NCI-H82 treated with DMSO at 0.1 percent for 48 hours (cell line): Measurements from ENCODE around the gene PPP2R2D.

Experiments used
- DNase-seq: peaks from one replicate; lab custom pipeline; 2025; ENCODE audit not compliant: unreplicated experiment; lab: John Stamatoyannopoulos, UW

PPP2R2D gene

DNA sequence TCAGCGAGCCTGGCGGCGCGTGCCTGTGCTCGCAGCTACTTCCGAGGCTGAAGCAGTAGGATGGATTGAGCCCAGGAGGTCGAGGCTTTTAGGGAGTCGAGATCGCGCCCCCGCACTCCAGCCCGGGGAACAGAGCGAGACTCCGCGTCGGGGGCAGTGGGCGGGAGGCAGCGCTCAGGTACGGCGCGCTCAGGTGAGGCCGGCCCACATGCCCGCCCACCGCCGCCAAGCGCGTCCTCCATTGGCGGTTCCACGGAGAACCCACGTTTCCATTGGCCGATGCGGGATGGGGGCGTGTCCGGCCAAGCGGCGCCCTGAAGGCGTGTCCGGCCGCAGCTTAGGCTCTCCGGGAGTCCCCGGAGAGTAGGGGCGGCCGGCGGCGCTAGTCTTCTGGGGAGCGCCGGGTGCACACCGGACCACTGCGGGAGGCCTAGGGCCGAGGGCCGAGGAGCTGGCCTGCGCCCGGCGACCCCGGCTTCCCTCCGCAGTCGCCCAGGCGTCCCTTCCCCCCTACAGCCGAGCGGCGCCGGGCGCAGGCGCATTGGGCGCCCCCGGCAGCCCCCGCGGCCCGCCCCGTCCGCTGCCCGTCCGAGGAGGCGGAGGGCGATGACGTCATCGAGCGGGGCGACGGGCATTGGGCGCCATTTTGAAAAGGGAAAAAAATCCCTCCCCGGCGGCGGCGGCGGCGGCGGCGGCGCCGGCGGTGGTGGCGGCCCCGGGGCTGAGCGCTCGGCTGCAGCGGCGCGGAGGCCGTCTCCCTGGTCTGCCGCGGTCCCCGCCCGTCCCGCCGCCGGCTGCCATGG lies at the start of gene PPP2R2D:
TSS of gene PPP2R2D (plus strand) at position 659 of the 803 bp plus-strand sequence. CDS start at position 800, 141 bp downstream.
- peak; percentile 18 for DNase-seq

DNA sequence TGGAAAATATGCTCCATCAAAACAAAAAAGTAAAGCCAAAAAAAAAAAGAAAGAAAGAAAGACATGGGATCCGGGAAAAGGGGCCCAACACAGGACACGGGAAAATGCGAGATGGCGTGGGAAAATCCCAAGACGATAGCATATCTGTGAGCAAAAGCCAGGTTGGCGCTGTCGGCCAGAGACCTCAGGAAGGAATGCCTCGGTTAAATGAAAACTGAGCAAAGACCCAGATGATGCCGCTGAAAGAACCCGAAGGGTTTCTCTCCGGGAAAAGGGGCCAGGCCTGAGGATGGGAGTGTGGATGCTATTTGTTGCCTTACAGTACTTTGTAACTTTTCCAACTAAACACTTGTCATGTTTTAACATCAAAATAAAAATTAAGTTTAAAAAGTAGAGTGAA lies 49.5 kb upstream of the PPP2R2D start:
- no peak for DNase-seq

DNA sequence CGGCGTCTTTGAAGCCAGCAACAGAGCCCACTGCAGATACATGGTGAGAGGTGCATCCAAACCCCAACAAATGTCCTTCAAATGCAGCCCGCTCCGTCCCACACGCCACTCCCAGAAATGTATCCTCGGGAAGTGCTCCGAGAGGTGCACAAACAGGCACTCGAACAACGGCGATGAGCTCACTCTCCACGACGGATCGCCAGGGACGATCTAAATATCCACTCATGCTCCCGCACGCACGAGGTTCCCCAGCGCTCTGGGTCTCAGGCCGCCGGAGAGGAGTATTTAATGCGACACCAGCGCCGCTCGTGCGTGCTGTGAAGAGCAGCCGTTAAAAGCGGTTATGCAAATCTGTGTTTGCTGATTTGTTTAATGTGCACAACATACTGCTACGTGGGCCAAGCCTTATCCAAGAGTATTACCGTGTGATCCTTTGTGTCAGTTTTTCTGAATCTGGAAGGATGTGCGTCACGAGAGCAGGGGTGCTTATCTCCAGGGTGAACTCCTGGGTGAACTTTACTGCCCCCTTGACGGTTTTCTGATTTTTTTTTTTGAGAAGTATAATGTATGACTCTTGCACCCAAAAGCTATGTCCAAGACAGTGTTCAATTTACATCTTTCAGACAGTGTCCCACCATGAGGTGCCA lies 48.5 kb upstream of the PPP2R2D start:
- DNase-seq: no peak

DNA sequence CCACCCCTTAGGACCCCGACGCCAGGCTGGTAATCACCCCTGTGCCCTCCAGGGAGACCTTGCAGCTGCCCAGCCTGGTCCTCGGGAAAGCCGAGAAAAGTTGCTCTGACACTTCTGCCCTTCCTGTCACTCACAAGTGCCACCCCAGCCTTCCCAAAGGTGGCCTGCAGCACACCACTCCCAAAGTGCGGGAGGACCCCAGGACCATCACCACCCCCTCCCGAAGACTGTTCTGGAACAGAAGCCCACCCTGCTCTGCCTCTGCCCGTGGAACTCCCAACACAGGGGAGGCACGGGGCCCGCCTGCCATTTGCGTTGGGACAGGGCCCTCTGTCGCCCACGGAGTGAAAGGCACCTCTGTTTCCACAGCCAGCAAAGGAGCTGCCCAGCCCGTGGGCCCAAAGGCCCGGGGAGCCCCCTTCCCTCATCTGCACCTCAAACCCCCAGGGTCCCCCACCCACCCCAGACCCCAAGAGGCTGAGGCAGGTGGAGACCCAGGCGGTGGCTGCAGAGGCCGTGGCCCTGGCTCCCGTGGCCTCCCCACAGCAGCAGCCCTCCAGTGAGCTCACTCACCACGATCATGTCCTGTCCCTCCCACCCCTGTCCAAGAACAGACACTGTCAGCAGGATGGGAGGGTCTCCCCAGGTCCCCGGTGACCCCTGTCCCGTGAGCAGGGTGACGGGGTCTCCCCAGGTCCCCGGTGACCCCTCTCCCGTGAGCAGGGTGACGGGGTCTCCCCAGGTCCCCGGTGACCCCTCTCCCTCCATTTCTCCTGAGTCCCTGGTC lies 47.8 kb upstream of the PPP2R2D start:
- DNase-seq: no peak

DNA sequence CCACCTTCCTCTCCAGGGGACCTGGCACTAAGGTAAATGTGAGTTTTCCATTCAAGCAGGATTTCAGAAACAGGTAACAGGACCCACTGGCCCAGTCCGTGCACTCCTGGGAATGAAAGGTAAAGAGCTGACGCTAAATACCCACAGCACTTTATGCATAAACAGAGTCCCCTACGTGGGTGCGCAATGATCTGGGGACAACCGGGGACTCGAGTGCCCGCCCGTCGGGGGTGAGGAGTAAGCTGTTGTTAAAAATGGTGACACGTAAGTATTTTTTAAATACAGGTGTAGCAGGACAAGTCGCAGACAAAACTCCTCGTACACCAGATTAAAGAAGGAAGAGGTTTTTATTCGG lies 47.2 kb upstream of the PPP2R2D start:
- DNase-seq: no peak

DNA sequence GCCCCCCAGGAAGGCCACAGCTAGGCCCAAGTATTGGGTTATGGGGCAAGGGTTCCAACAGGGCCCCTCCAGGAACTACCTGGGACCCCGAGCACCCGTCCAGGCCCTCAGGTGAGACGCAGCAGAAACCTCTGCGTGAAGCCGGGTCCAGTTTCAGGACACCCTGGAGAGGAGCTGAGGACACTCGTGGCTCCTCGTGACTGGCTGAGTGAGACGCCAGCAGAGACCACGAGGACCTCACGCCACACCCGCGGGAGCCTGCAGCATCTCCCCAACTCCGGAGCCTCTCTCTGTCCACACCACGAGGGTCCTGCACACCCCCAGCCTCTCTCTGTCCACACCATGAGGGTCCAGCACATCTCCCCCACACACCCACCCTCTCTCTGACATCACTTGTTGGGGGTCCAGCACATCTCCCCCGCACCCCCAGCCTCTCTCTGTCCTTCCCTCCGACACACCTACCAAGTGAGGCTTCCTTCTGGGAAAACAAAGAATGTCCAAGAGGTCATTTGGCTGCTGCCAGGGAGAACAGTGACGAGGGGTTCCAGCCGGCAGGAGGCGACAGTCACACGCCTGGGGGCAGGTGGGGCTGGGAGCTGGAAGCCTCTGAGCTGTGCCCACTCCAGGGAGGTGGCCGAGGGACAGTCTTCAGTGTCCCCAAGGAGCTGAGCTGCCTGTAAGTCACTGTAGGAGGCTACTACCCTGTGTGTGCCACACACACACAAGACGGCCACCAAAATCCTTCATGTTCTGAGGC lies 46.1 kb upstream of the PPP2R2D start:
- no peak for DNase-seq

DNA sequence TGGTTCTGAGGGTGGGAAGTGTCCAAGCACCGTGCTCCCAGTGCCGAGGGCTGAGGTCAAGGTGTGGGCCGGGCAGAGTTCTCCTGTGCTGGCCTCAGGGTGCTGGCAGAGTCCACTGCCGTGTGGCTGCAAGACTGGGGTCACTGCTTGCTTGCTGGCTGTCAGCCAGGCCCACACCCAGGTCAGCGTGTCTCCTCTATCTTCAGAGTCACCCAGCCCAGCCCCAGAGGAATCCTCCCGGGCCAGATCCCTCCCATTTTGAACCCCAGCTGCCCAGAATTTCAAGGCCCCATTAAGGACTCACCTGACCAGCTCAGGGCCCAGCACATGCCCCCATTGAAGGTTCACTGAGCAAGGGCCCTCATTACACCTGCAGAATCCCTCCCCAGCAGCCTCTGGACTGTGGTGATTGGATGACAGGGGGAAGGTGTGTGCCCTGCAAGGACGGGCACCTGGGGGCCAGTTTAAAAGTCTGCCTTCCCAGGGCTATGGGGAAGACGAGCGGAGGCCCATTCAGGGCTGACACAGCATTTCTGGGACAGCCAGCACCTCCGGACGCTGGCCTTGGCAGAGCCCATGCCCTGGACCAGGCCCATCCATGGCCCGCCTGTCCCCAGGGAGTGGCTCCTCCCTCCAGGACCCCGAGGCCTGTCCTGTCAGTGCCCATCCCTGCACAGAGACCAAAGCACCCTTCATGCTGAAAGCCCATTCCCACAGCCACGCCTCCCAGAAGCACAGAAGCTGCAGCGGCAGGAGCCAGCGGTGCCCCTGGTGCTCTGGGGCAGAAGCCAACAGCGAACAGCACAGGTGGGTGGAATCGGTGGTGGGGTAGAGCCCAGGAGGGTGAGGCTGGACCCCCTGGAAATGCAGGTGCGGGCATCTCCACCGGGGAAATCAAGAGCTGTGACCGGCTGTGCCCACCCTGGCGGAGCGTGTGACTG lies 45.1 kb upstream of the PPP2R2D start:
- DNase-seq: no peak

DNA sequence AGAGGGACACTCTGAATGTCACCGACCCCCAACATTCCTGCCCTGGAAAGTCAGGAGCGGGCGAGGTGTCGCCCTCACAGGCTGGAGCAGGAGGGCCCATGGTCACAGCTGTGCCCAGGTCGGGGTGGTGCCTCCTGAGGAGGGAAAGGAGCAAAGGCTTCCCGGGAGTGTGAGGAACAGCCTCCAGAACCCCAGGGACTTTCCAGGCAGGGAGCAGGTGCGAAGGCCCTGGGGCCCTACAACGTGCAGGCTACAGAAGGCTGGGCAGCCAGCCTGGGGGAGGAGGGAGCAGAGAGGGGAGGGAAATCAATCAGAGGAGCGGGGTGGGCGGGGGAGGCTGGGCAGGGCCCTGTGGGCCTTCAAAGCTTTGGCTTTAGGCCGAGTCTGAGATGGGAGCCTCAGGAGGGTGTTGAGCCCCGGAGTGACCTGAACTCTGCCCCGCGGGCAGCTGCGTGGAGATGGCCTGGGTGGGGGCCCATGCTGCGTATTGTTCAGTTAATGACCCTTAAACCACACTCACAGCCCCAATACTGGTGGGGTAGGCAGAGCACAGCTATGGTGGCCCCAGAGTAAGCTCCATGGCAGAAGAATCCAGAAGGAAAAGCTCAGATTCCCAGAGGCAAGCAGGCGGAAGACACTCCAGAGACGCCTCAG lies 44.2 kb upstream of the PPP2R2D start:
- no peak for DNase-seq

DNA sequence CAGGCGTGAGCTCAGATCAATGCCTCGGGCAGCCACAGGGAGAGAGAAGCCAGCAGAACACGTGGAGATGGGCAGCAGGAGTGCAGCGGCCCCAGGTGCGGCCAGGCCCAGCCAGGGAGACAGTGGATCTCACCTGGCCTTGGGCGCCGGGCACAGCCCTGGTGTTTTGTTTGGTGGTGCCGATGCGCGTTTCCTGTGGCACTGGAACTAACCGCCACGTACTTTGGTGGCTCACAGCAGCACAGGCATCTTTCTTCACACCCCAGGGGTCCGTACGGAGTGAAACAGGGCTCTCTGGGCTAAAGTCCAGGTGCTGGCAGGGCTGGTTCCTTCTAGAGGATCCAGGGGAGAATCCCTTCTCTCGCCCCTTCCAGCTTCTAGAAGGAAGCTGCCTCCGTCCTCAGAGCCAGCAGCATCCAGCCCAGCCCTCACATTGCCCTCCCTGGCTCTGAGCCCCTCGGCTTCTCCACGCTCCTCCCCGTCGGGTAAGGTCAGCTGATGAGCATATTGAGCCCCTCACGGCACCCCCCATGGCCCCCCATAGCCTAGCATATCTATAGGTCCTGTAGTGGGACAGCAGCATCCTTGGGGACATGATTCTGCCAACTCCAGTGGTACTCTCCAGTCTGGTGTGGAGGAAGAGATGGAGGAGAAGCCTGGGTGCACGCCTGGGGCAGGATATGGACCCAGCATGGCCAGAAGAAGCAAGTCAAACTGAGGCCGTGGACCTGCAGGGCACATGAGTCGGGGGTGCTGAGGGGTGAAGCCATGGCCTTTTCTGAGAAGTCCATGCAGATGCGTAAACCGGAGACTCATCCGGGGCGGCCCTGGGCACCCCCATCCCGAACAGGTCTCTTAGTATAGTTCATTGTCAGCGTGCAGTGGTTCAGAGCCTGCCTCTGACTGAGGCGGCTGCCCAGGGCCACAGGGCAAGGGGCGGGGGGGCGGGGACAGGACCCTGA lies 43.4 kb upstream of the PPP2R2D start:
- DNase-seq: no peak

DNA sequence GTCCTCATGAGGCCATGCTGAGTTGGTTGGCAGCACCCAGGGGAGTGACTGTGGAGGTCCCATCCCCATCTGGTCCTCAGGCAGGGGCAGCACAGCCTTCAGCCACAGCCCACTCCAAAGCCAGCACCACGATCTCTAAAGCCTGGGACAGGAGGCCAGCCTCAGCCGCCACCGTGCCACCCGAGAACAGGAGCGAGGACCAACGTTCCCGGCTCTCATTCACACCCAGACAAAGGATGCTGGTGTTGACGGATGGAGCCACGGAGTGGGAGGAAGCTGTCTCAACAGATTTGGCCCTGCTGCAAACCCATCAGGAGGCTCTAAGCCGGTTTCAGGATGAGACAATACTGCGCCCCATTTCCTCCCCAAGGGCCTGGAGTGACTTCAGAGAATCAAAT lies 42.7 kb upstream of the PPP2R2D start:
- no peak for DNase-seq

DNA sequence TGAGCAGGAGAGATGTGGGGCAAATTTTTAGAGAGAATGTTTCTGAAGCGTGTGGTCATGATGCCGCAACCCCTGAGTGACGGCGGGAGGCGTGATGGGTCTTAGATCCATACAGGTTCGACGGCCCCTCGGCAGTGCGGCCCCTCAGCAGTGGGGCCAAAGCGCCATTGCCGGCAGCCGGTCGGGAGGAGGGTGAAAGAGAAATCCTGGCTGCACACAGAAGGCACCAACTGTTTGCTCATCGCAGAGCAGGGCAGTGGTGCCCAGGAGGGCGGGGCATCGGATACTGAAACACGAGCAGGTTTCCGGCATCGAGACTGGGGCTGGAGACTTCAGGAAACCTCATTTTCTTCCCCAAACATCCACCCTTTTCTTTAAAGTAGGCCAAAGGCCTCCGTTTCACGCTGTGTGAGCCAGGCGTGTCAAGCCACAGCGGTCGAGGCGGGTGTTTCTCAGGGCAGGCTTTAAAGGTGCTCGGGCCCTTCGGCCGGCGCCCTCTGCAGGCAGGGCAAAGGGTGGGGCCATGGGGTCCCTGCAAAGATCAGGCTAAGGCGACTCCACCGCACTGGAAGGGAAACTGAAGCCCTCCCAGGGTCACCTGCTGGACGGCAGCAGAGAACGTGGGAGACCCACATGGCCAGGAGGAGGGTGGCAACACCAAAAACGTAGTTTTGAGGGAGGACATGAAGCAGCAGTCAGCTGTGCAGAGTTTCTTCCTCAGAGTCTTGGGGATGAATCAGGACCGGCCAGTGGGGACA lies 42.0 kb upstream of the PPP2R2D start:
- DNase-seq: no peak

DNA sequence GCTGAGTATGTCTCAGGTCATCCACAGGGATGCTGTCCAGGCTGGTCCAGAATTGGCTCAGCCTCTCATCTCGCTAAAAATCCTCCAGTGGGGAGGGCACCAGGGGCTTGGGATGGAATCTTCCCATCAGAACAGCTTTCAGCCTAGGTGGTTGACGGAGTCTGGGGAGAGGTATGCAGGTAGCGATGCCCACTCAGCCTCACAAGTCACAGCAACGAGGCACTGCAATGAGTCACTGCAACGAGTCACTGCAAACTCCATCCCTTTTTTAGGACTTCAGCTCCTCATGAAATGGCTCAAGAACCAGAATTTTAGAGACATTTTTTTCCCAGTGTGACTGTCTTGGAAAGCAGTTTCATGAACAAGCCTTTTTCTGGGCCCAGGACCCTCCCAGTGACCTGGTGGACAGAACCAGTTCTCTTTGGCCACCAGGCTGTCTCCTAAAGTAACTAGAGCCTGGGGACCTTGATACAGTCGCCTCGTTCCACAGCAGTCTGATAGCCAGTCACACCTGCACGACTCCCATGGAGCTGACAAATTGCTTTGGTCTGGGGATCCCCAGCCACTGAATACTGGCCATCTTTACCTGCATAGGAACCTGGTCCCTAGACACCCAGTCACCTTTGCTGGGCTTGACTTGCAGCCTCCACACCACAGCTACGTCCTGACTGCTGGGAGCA lies 41.3 kb upstream of the PPP2R2D start:
- no peak for DNase-seq

DNA sequence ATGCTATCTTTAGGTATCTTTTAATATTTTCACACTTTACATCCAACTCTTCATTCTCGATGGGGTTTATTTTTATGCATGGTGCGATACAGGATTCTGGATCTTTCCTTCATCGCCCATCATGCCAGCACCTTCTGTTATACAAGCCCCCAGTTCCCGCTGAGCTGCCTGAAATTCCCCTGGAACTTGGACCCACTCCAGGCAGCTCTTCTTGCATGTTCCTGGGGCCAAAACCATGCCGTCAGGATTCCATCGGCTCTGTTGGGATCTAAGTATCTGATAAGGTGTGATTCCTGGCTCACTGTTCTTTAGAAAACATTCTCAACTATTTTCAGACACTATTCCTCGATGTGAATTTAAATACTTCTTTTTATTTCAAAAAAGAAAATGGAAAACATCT lies 40.5 kb upstream of the PPP2R2D start:
- no peak for DNase-seq

DNA sequence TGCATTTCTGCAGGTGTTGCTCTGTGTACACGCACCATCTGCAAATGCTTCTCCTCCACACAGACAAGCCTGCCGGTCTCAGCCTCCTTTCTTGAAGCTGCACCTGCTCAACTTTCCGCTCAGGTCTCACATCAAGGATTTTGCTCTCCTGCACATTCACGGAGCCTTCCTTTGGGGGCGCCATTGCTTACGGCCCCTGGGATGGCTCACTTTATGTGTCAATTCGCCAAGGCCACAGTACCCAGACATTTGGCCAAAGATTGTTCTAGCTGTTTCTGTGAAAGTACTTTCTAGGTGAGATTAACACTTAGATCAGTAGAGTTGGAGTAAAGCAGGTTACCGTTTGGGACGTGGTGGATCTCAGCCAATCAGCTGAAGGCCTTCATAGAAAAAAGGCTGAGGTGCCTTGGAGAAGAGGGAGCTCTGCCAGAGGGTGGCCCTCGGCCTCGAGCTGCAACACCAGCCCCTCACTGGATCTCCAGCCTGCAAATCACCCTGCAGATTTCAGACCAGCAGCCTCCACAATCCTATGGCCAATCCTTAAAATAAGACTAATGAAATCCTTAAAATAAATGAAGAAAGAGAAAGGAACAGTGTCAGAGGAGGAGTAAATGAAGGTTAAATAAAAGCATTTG lies 39.9 kb upstream of the PPP2R2D start:
- DNase-seq: no peak

DNA sequence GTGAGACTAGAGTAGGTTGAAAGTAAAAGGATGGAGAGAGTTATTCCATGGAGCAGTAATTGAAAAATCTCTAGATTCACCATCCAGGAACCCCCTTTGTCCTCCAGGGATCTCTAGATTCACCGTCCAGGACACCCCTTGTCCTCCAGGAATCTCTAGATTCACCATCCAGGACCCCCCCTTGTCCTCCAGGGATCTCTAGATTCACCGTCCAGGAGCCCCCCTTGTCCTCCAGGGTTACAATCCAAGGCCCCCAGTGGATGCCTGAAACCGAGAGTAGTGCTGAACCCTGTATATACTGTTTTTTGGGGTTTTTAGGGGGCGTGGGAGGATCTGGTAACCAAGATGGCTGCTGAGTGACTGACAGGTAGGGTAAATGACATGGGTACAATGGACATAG lies 38.3 kb upstream of the PPP2R2D start:
- DNase-seq: no peak

DNA sequence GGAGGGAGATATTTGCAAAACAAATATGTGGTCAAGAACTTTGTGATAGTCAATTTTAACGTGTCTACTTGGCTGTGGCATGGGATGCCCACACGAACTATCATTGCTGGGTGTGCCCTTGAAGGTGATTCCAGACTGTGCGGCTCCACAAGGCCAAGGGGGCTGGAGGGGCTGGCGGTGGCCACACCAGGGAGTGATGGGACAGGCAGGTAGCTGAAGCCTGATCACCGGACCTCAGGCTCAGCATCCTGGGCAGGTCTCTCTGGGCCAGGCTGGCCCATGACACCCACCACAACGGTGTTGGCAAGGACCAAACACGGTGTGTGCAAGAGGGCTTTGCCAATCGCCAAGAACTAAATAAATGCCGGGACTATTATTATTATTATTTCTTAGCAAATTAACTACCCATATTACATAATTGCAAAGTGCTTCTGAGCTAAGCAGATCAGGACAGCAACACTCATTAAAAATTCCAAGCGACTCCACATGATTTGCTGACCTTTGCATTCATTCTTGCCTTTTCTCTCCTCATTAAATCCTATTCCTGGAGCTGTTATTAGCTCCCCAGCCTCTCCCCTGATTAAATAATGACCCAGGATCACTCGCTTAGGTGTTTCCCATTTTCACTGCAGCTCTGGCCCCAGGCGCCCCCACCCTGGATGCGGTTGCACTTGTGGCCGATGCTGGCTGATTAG lies 35.4 kb upstream of the PPP2R2D start:
- DNase-seq: no peak
